ENCODE measurements around the gene CDKN2AIP. TPM values are rescaled to one million over a fixed set of nuclear protein-coding genes. Genes with fewer than 3 reads are reported as not detected.

Gene CDKN2AIP
- total RNA-seq, 1 experiment from 2014 or later, result 24.0 TPM

- H2BK12ac ChIP-seq (ENCODE audit: insufficient read length, low read depth, low read length), result no peak overlapping the region
- H3K4ac ChIP-seq (ENCODE audit: low read depth, low read length), result no peak overlapping the region
- no peak overlapping the region for H2BK20ac ChIP-seq (ENCODE audit: low read depth, low read length, poor library complexity, severe bottlenecking)
- H3K4me1 Mint-ChIP-seq, result peaks cover 21 to 22% of the 10 kb centered on the region in 2 experiments
- no peak overlapping the region for H4K5ac ChIP-seq (ENCODE audit: insufficient read length, low read depth, low read length)
- no peak overlapping the region for H3K27ac Mint-ChIP-seq
- H3K9me3 Mint-ChIP-seq, result peaks cover 8 to 20% of the 10 kb centered on the region in 2 experiments; a peak in 4 of 5 replicates
- no peaks in the 10 kb centered on the region for H4K20me1 ChIP-seq (ENCODE audit: control insufficient read depth, insufficient read depth, insufficient read length)
- H2AFZ ChIP-seq (ENCODE audit: low read length), result no peak overlapping the region
- no peak overlapping the region for H3K4me3 Mint-ChIP-seq
- H3K27me3 Mint-ChIP-seq (ENCODE audit: low read depth), result no peaks in the 10 kb centered on the region
- H2AK5ac ChIP-seq (ENCODE audit: insufficient read length, low read length), result no peak overlapping the region
- H3K36me3 Mint-ChIP-seq (ENCODE audit: insufficient read depth in 1 of 3, low read depth in 3 of 3), result peaks cover 7 to 26% (median 20%) of the 10 kb centered on the region in 3 experiments
- no peak overlapping the region for H4K91ac ChIP-seq (ENCODE audit: insufficient read length, low read depth, low read length)
- no peak overlapping the region for H3K9ac ChIP-seq (ENCODE audit: extremely low read depth, insufficient read length, low read length)
- H3T11ph ChIP-seq (ENCODE audit: low read length), result no peak overlapping the region
- no peak overlapping the region for H2BK120ac ChIP-seq (ENCODE audit: low read depth, low read length, poor library complexity, severe bottlenecking)
- no peaks in the 10 kb centered on the region for H3K27me3 ChIP-seq (ENCODE audit: insufficient read depth, low read length)
- H3K18ac ChIP-seq (ENCODE audit: insufficient read length, low read depth, low read length), result no peak overlapping the region
- H3K4me2 ChIP-seq (ENCODE audit: insufficient read depth, insufficient read length, low read length), result no peak overlapping the region
- DNase-seq, result no peak
- no peak for TF ChIP-seq CTCF (conservative IDR thresholded peaks at IDR 0.05)
- H4K8ac ChIP-seq (replicated peaks; ENCODE audit: insufficient read length, low read depth, low read length), result no peak overlapping the region
- H3K9me3 ChIP-seq (ENCODE audit: control insufficient read depth, low read depth, low read length), result no peaks in the 10 kb centered on the region
- H2BK15ac ChIP-seq (ENCODE audit: low read depth, low read length), result no peak overlapping the region
- H3K14ac ChIP-seq (ENCODE audit: insufficient read depth, low read length), result no peak overlapping the region
- H3K79me2 ChIP-seq (ENCODE audit: insufficient read depth, low read length), result no peaks in the 10 kb centered on the region
- H3K4me1 ChIP-seq (ENCODE audit: insufficient read depth, low read length), result no peaks in the 10 kb centered on the region; the same call in 1 of the 2 replicates
- no peak overlapping the region for H3K56ac ChIP-seq (ENCODE audit: insufficient read length, low read depth, low read length)
- H3K23me2 ChIP-seq (ENCODE audit: insufficient read length, low read depth, low read length, poor library complexity, severe bottlenecking), result no peaks in the 10 kb centered on the region
- H2BK5ac ChIP-seq (ENCODE audit: insufficient read length, low read length), result no peak overlapping the region
- no peak overlapping the region for H3K23ac ChIP-seq (ENCODE audit: insufficient read length, low read depth, low read length)
- H3K27ac ChIP-seq (ENCODE audit: insufficient read length, low read depth, low read length), result no peak overlapping the region
- H3K79me1 ChIP-seq (ENCODE audit: insufficient read depth, low read depth, low read length, poor library complexity, severe bottlenecking), result no peaks in the 10 kb centered on the region
- no CpG with 5 or more reads among the region's 1 CpG for WGBS (ENCODE audit: extremely low coverage, insufficient read length, low lambda C conversion rate)
Observed at GRCh38 chr4:183469285-183469684, 24.8 kb downstream of the CDKN2AIP start.

Data from H9 (cell line).